ENCODE data around the gene CREBBP.

The CREBBP gene

DNA sequence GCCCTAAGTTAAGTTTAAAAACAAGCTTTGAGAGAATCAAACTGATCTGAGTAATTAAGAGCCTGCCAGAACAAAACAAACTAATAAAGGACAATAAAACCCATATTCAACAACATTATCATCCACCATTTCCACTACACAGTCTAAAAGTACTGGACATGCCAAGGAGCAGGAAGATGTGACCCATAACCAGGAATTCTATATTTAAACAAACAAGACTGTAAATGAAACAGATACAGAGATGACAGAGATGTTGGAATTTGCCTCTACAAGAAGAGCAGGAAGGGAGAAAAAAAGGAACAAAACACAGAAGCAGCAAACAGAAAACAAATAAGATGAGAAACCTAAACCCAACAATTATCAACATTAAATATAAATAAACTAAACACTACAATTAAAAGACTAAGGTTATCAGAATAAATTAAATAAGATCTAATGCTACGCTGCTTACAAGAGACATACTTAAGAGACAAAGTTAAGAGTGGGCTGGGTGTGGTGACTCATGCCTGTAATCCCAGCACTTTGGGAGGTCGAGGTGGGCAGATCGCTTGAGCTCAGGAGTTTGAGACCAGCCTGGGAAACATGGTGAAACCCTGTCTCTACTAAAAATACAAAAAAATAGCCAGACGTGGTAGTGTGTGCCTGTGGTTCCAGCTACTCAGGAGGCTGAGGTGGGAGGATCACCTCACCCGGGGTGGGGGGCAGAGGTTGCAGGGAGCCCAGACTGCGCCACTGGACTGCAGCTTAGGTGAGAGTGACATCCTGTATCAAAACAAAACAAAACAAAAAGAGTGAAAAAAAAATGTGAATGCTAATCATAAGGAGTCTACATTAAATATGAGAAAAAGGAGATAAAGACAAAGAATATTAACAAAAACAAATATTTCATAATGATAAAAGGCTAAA is 50.6 kb downstream of the CREBBP start:
- peaks cover 65% of the 10 kb centered on the region for H3K36me3 ChIP-seq (ENCODE audit: insufficient read depth, low read length)
- H3K27ac ChIP-seq = no peak overlapping the region
- no peak overlapping the region for H3K4me3 ChIP-seq
- TF ChIP-seq EZH2 (IDR thresholded peaks at IDR 0.05) (no peak), POLR2AphosphoS5 (IDR thresholded peaks at IDR 0.05; ENCODE audit: borderline replicate concordance, low read depth, low read length) (no peak), FOXP2 (optimal IDR thresholded peaks at IDR 0.05; ENCODE audit: control extremely low read depth, extremely low read length, insufficient read depth) (no peak)
- no peaks in the 10 kb centered on the region; the same call in 1 of the 2 replicates for H3K9me3 ChIP-seq (ENCODE audit: low read depth, low read length)
- H3K9ac ChIP-seq (ENCODE audit: insufficient read length) = no peak overlapping the region
- DNase-seq (ENCODE audit: low read depth, low spot score) = no peak

- H3K36me3 ChIP-seq (ENCODE audit: insufficient read depth, low read length) = peaks cover 35% of the 10 kb centered on the region
- H3K27ac ChIP-seq = peak overlapping the region; percentile 48; the same call in 1 of the 2 replicates
- no peak overlapping the region for H3K4me3 ChIP-seq
- DNase-seq (ENCODE audit: low read depth, low spot score) = no peak
- H3K9ac ChIP-seq (ENCODE audit: insufficient read length) = no peak overlapping the region
- no peaks in the 10 kb centered on the region for H3K9me3 ChIP-seq (ENCODE audit: low read depth, low read length)
- TF ChIP-seq FOXP2 (optimal IDR thresholded peaks at IDR 0.05; ENCODE audit: control extremely low read depth, extremely low read length, insufficient read depth) (no peak), EZH2 (IDR thresholded peaks at IDR 0.05) (no peak), POLR2AphosphoS5 (IDR thresholded peaks at IDR 0.05; ENCODE audit: borderline replicate concordance, low read depth, low read length) (no peak)
Observed at GRCh38 chr16:3825940-3826339, 54.6 kb downstream of the CREBBP start.

- H3K27ac ChIP-seq = peak overlapping the region; percentile 48; the same call in 1 of the 2 replicates
- DNase-seq (ENCODE audit: low read depth, low spot score) = no peak
- H3K36me3 ChIP-seq (ENCODE audit: insufficient read depth, low read length) = peaks cover 26% of the 10 kb centered on the region
- no peaks in the 10 kb centered on the region for H3K9me3 ChIP-seq (ENCODE audit: low read depth, low read length)
- H3K4me3 ChIP-seq = no peak overlapping the region
- H3K9ac ChIP-seq (ENCODE audit: insufficient read length) = no peak overlapping the region
- TF ChIP-seq FOXP2 (optimal IDR thresholded peaks at IDR 0.05; ENCODE audit: control extremely low read depth, extremely low read length, insufficient read depth) = no peak
- no peak for TF ChIP-seq POLR2AphosphoS5 (IDR thresholded peaks at IDR 0.05; ENCODE audit: borderline replicate concordance, low read depth, low read length)
- TF ChIP-seq EZH2 (IDR thresholded peaks at IDR 0.05) = no peak
Observed at GRCh38 chr16:3825103-3825502, 55.4 kb downstream of the CREBBP start.

GRCh38 chr16:3824121-3824795 is 56.3 kb downstream of the CREBBP start:
- Histone ChIP-seq H3K9ac (ENCODE audit: insufficient read length) (no peak overlapping the region), H3K9me3 (ENCODE audit: low read depth, low read length) (no peaks in the 10 kb centered on the region), H3K36me3 (ENCODE audit: insufficient read depth, low read length) (peaks cover 18% of the 10 kb centered on the region), H3K4me3 (no peak overlapping the region), H3K27ac (no peak overlapping the region)
- TF ChIP-seq FOXP2 (optimal IDR thresholded peaks at IDR 0.05; ENCODE audit: control extremely low read depth, extremely low read length, insufficient read depth) = no peak
- no peak for TF ChIP-seq EZH2 (IDR thresholded peaks at IDR 0.05)
- no peak for TF ChIP-seq POLR2AphosphoS5 (IDR thresholded peaks at IDR 0.05; ENCODE audit: borderline replicate concordance, low read depth, low read length)
- no peak for DNase-seq (ENCODE audit: low read depth, low spot score)

DNA sequence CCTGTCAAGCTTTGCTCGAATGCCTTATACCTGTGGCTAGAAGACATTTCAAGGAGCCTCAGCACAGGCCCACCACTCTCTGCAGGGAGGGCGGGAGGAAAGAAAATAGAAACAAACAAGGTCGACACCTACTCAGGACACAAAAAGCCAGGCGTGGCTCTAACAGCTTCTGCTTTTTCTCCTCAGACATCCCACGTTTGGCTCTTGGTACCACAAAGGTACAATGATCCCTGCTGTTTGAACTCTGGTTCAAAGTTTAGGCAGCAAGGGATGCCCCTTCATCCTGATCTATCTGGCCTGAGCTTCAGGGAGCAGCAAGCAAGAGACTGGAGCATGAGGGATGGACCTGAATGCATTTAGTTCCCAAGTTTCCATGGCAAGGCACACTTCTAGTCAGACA is 57.1 kb downstream of the CREBBP start:
- no peak for TF ChIP-seq FOXP2 (optimal IDR thresholded peaks at IDR 0.05; ENCODE audit: control extremely low read depth, extremely low read length, insufficient read depth)
- TF ChIP-seq POLR2AphosphoS5 (IDR thresholded peaks at IDR 0.05; ENCODE audit: borderline replicate concordance, low read depth, low read length) = no peak
- TF ChIP-seq EZH2 (IDR thresholded peaks at IDR 0.05) = no peak
- Histone ChIP-seq H3K9ac (ENCODE audit: insufficient read length) (no peak overlapping the region), H3K9me3 (ENCODE audit: low read depth, low read length) (no peaks in the 10 kb centered on the region), H3K4me3 (no peak overlapping the region), H3K36me3 (ENCODE audit: insufficient read depth, low read length) (peaks cover 9% of the 10 kb centered on the region), H3K27ac (0 out of 2 replicates have a peak overlapping the region, but pooled peaks have one; percentile 6)
- no peak for DNase-seq (ENCODE audit: low read depth, low spot score)

GRCh38 chr16:3822366-3823045 is 58.0 kb downstream of the CREBBP start:
- DNase-seq (ENCODE audit: low read depth, low spot score) = no peak
- Histone ChIP-seq H3K36me3 (ENCODE audit: insufficient read depth, low read length) (peaks cover under 1% of the 10 kb centered on the region; the same call in 1 of the 2 replicates), H3K27ac (peak overlapping the region; percentile 18; the same call in 1 of the 2 replicates), H3K4me3 (no peak overlapping the region), H3K9me3 (ENCODE audit: low read depth, low read length) (no peaks in the 10 kb centered on the region), H3K9ac (ENCODE audit: insufficient read length) (no peak overlapping the region)
- TF ChIP-seq EZH2 (IDR thresholded peaks at IDR 0.05) = no peak
- TF ChIP-seq FOXP2 (optimal IDR thresholded peaks at IDR 0.05; ENCODE audit: control extremely low read depth, extremely low read length, insufficient read depth) = no peak
- TF ChIP-seq POLR2AphosphoS5 (IDR thresholded peaks at IDR 0.05; ENCODE audit: borderline replicate concordance, low read depth, low read length) = no peak

GRCh38 chr16:3821184-3821583 is 59.3 kb downstream of the CREBBP start:
- no peaks in the 10 kb centered on the region for H3K9me3 ChIP-seq (ENCODE audit: low read depth, low read length)
- H3K4me3 ChIP-seq = no peak overlapping the region
- no peak overlapping the region for H3K9ac ChIP-seq (ENCODE audit: insufficient read length)
- H3K27ac ChIP-seq = no peak overlapping the region
- DNase-seq (ENCODE audit: low read depth, low spot score) = no peak
- H3K36me3 ChIP-seq (ENCODE audit: insufficient read depth, low read length) = no peaks in the 10 kb centered on the region
- TF ChIP-seq POLR2AphosphoS5 (IDR thresholded peaks at IDR 0.05; ENCODE audit: borderline replicate concordance, low read depth, low read length) (no peak), EZH2 (IDR thresholded peaks at IDR 0.05) (no peak), FOXP2 (optimal IDR thresholded peaks at IDR 0.05; ENCODE audit: control extremely low read depth, extremely low read length, insufficient read depth) (no peak)

Measured in SK-N-MC (cell line).